Measurements from ENCODE around the gene EXOSC7. TPM values are rescaled to one million over a fixed set of nuclear protein-coding genes. Genes with fewer than 3 reads are reported as not detected.

The EXOSC7 gene
- total RNA-seq, 1 donor from 2014 or later: 56.2 TPM

GRCh38 chr3:45055411-45056143 is 79.5 kb downstream of the EXOSC7 start:
- TF ChIP-seq CTCF (IDR thresholded peaks at IDR 0.05): no peak
- no peak for TF ChIP-seq POLR2A (IDR thresholded peaks at IDR 0.05)
- TF ChIP-seq POLR2AphosphoS5 (IDR thresholded peaks at IDR 0.05; ENCODE audit: insufficient read depth in 1 of 2, low read depth in 1 of 2): no peak
- Histone ChIP-seq H3K4me3 (no peak overlapping the region), H3K27ac (peak overlapping the region; percentile 26), H3K36me3 (no peaks in the 10 kb centered on the region), H3K4me1 (peaks cover 38% of the 10 kb centered on the region), H3K27me3 (no peaks in the 10 kb centered on the region), H3K9me3 (no peaks in the 10 kb centered on the region)
- DNase-seq (ENCODE audit: extremely low spot score in 2 of 2): no peak
- intact Hi-C loops (cut with DNase I): no loop called here

- Histone ChIP-seq H3K27ac (peak overlapping the region; percentile 2), H3K36me3 (no peaks in the 10 kb centered on the region), H3K9me3 (no peaks in the 10 kb centered on the region), H3K4me1 (peaks cover 38% of the 10 kb centered on the region), H3K4me3 (no peak overlapping the region), H3K27me3 (no peaks in the 10 kb centered on the region)
- DNase-seq (ENCODE audit: extremely low spot score in 2 of 2): no peak
- TF ChIP-seq POLR2AphosphoS5 (IDR thresholded peaks at IDR 0.05; ENCODE audit: insufficient read depth in 1 of 2, low read depth in 1 of 2) (peak in 1 of 2 donors; percentile 10), POLR2A (IDR thresholded peaks at IDR 0.05) (no peak), CTCF (IDR thresholded peaks at IDR 0.05) (no peak)
- intact Hi-C loops (cut with DNase I): no loop called here
These were observed 80.7 kb downstream of the EXOSC7 start for GRCh38 chr3:45056608-45057301.

GRCh38 chr3:45057557-45057956 is 81.5 kb downstream of the EXOSC7 start:
- peak overlapping the region; percentile 2 for H3K27ac ChIP-seq
- TF ChIP-seq POLR2A (IDR thresholded peaks at IDR 0.05) (no peak), CTCF (IDR thresholded peaks at IDR 0.05) (no peak), POLR2AphosphoS5 (IDR thresholded peaks at IDR 0.05; ENCODE audit: insufficient read depth in 1 of 2, low read depth in 1 of 2) (no peak)
- intact Hi-C loops (cut with DNase I): no loop called here

GRCh38 chr3:45059132-45059531 is 83.1 kb downstream of the EXOSC7 start:
- no peak overlapping the region for H3K27ac ChIP-seq
- DNase-seq (ENCODE audit: extremely low spot score in 2 of 2): no peak
- no peaks in the 10 kb centered on the region for H3K36me3 ChIP-seq
- H3K4me3 ChIP-seq: no peak overlapping the region
- H3K9me3 ChIP-seq: no peaks in the 10 kb centered on the region
- intact Hi-C loops (cut with DNase I): no loop called here
- no peaks in the 10 kb centered on the region for H3K27me3 ChIP-seq
- TF ChIP-seq POLR2AphosphoS5 (IDR thresholded peaks at IDR 0.05; ENCODE audit: insufficient read depth in 1 of 2, low read depth in 1 of 2): no peak
- no peak for TF ChIP-seq CTCF (IDR thresholded peaks at IDR 0.05)
- TF ChIP-seq POLR2A (IDR thresholded peaks at IDR 0.05): no peak
- H3K4me1 ChIP-seq: peaks cover 31% of the 10 kb centered on the region

More at GRCh38 chr3:45057557-45057956, 81.5 kb downstream of the EXOSC7 start:
- peaks cover 38% of the 10 kb centered on the region for H3K4me1 ChIP-seq
- no peak overlapping the region for H3K4me3 ChIP-seq
- no peaks in the 10 kb centered on the region for H3K27me3 ChIP-seq
- no peak for DNase-seq (ENCODE audit: extremely low spot score in 2 of 2)
- H3K9me3 ChIP-seq: no peaks in the 10 kb centered on the region
- no peaks in the 10 kb centered on the region for H3K36me3 ChIP-seq
